ENCODE measurements around the gene OR6J1.
"Not testable (repeated sequence)": the region's sequence is repeated elsewhere in the genome, so short reads cannot be mapped to it uniquely, and the experiment has no call there.

Gene OR6J1

GRCh38 chr14:22597771-22598098 lies 46.4 kb downstream of the OR6J1 start:
- Mint-ChIP-seq H3K27ac (ENCODE audit: low read depth) (peak overlapping the region; percentile 94), H3K27me3 (peaks cover 9% of the 10 kb centered on the region), H3K36me3 (ENCODE audit: insufficient read depth) (peaks cover 2% of the 10 kb centered on the region), H3K4me3 (peak overlapping the region; percentile 98), H3K9me3 (no peaks in the 10 kb centered on the region), H3K4me1 (peaks cover 36% of the 10 kb centered on the region)
- DNase-seq (ENCODE audit: low spot score in 2 of 2) (no peak), ATAC-seq (replicated peaks; ENCODE audit: extremely low read depth, poor library complexity, severe bottlenecking) (no peak)

GRCh38 chr14:22597265-22597664 lies 46.9 kb downstream of the OR6J1 start:
- Mint-ChIP-seq H3K27ac (ENCODE audit: low read depth) (peak overlapping the region; percentile 94), H3K36me3 (ENCODE audit: insufficient read depth) (peaks cover 2% of the 10 kb centered on the region), H3K4me1 (peaks cover 36% of the 10 kb centered on the region), H3K4me3 (peak overlapping the region; percentile 98), H3K27me3 (peaks cover 9% of the 10 kb centered on the region), H3K9me3 (no peaks in the 10 kb centered on the region)
- ATAC-seq (replicated peaks; ENCODE audit: extremely low read depth, poor library complexity, severe bottlenecking), result no peak
- no peak for DNase-seq (ENCODE audit: low spot score in 2 of 2)

- peaks cover 9% of the 10 kb centered on the region for H3K27me3 Mint-ChIP-seq
- no peak overlapping the region for H3K27ac Mint-ChIP-seq (ENCODE audit: low read depth)
- peaks cover 30% of the 10 kb centered on the region for H3K4me1 Mint-ChIP-seq
- H3K36me3 Mint-ChIP-seq (ENCODE audit: insufficient read depth), result peaks cover 2% of the 10 kb centered on the region
- H3K9me3 Mint-ChIP-seq, result no peaks in the 10 kb centered on the region
- DNase-seq (ENCODE audit: low spot score in 2 of 2) (no peak), ATAC-seq (replicated peaks; ENCODE audit: extremely low read depth, poor library complexity, severe bottlenecking) (no peak)
- H3K4me3 Mint-ChIP-seq, result no peak overlapping the region
These were observed 47.7 kb downstream of the OR6J1 start for GRCh38 chr14:22596354-22596879.

GRCh38 chr14:22594156-22594716 lies 49.9 kb downstream of the OR6J1 start:
- H3K4me3 Mint-ChIP-seq, result no peak overlapping the region
- H3K4me1 Mint-ChIP-seq, result peaks cover 26% of the 10 kb centered on the region
- H3K27me3 Mint-ChIP-seq, result peaks cover 9% of the 10 kb centered on the region
- peaks cover 8% of the 10 kb centered on the region for H3K36me3 Mint-ChIP-seq (ENCODE audit: insufficient read depth)
- no peak overlapping the region for H3K27ac Mint-ChIP-seq (ENCODE audit: low read depth)
- ATAC-seq (replicated peaks; ENCODE audit: extremely low read depth, poor library complexity, severe bottlenecking), result no peak
- no peak for DNase-seq (ENCODE audit: low spot score in 2 of 2)
- no peaks in the 10 kb centered on the region for H3K9me3 Mint-ChIP-seq

- ATAC-seq (replicated peaks; ENCODE audit: extremely low read depth, poor library complexity, severe bottlenecking) (no peak), DNase-seq (ENCODE audit: low spot score in 2 of 2) (no peak)
- peaks cover 21% of the 10 kb centered on the region for H3K4me1 Mint-ChIP-seq
- H3K36me3 Mint-ChIP-seq (ENCODE audit: insufficient read depth), result peaks cover 14% of the 10 kb centered on the region
- H3K27ac Mint-ChIP-seq (ENCODE audit: low read depth), result no peak overlapping the region
- no peak overlapping the region for H3K4me3 Mint-ChIP-seq
- no peaks in the 10 kb centered on the region for H3K9me3 Mint-ChIP-seq
- H3K27me3 Mint-ChIP-seq, result peaks cover 9% of the 10 kb centered on the region
These were observed 50.6 kb downstream of the OR6J1 start for GRCh38 chr14:22593601-22594000.

- ATAC-seq (replicated peaks; ENCODE audit: extremely low read depth, poor library complexity, severe bottlenecking) (no peak), DNase-seq (ENCODE audit: low spot score in 2 of 2) (no peak)
- Mint-ChIP-seq H3K4me1 (peaks cover 21% of the 10 kb centered on the region), H3K27ac (ENCODE audit: low read depth) (no peak overlapping the region), H3K27me3 (peaks cover 9% of the 10 kb centered on the region), H3K36me3 (ENCODE audit: insufficient read depth) (peaks cover 18% of the 10 kb centered on the region), H3K9me3 (no peaks in the 10 kb centered on the region), H3K4me3 (no peak overlapping the region)
These were observed 51.0 kb downstream of the OR6J1 start for GRCh38 chr14:22593189-22593588.

- Mint-ChIP-seq H3K9me3 (no peaks in the 10 kb centered on the region), H3K27me3 (no peaks in the 10 kb centered on the region), H3K27ac (ENCODE audit: low read depth) (peak within 1 kb of the TSS; percentile 97), H3K4me1 (peaks cover 46% of the 10 kb centered on the region), H3K4me3 (peak within 1 kb of the TSS; percentile 89), H3K36me3 (ENCODE audit: insufficient read depth) (peaks cover 32% of the 10 kb centered on the region)
- peak; percentile 100 for DNase-seq (ENCODE audit: low spot score in 2 of 2)
- ATAC-seq (replicated peaks; ENCODE audit: extremely low read depth, poor library complexity, severe bottlenecking), result peak; percentile 98
These were observed 54.9 kb downstream of the OR6J1 start, which contains the start of gene DAD1 for GRCh38 chr14:22589096-22589839. TSS of gene DAD1 (minus strand) at chr14:22589224. CDS start at chr14:22589157, 67 bp downstream.

GRCh38 chr14:22588526-22589095 lies 55.5 kb downstream of the OR6J1 start:
- H3K9me3 Mint-ChIP-seq, result no peaks in the 10 kb centered on the region
- H3K4me3 Mint-ChIP-seq, result peak overlapping the region; percentile 89
- H3K4me1 Mint-ChIP-seq, result peaks cover 53% of the 10 kb centered on the region
- H3K36me3 Mint-ChIP-seq (ENCODE audit: insufficient read depth), result peaks cover 32% of the 10 kb centered on the region
- H3K27ac Mint-ChIP-seq (ENCODE audit: low read depth), result peak overlapping the region; percentile 97
- ATAC-seq (replicated peaks; ENCODE audit: extremely low read depth, poor library complexity, severe bottlenecking) (no peak), DNase-seq (ENCODE audit: low spot score in 2 of 2) (no peak)
- H3K27me3 Mint-ChIP-seq, result no peaks in the 10 kb centered on the region

- H3K27ac Mint-ChIP-seq (ENCODE audit: low read depth), result peak overlapping the region; percentile 97
- H3K36me3 Mint-ChIP-seq (ENCODE audit: insufficient read depth), result peaks cover 32% of the 10 kb centered on the region
- peaks cover 60% of the 10 kb centered on the region for H3K4me1 Mint-ChIP-seq
- DNase-seq (ENCODE audit: low spot score in 2 of 2); H3K9me3 Mint-ChIP-seq; ATAC-seq (replicated peaks; ENCODE audit: extremely low read depth, poor library complexity, severe bottlenecking); H3K27me3 Mint-ChIP-seq: not testable (repeated sequence)
- H3K4me3 Mint-ChIP-seq, result peak overlapping the region; percentile 89
These were observed 56.3 kb downstream of the OR6J1 start for GRCh38 chr14:22587677-22588422.

GRCh38 chr14:22587247-22587646 lies 56.9 kb downstream of the OR6J1 start:
- Mint-ChIP-seq H3K4me1 (peaks cover 62% of the 10 kb centered on the region), H3K36me3 (ENCODE audit: insufficient read depth) (peaks cover 32% of the 10 kb centered on the region)

GRCh38 chr14:22583994-22584393 lies 60.2 kb downstream of the OR6J1 start:
- H3K27ac Mint-ChIP-seq (ENCODE audit: low read depth), result peak overlapping the region; percentile 49
- H3K36me3 Mint-ChIP-seq (ENCODE audit: insufficient read depth), result peaks cover 29% of the 10 kb centered on the region
- ATAC-seq (replicated peaks; ENCODE audit: extremely low read depth, poor library complexity, severe bottlenecking) (no peak), DNase-seq (ENCODE audit: low spot score in 2 of 2) (no peak)
- H3K27me3 Mint-ChIP-seq, result no peaks in the 10 kb centered on the region
- H3K4me3 Mint-ChIP-seq, result no peak overlapping the region
- no peaks in the 10 kb centered on the region for H3K9me3 Mint-ChIP-seq
- peaks cover 65% of the 10 kb centered on the region for H3K4me1 Mint-ChIP-seq

More at GRCh38 chr14:22587247-22587646, 56.9 kb downstream of the OR6J1 start:
- peak overlapping the region; percentile 89 for H3K4me3 Mint-ChIP-seq
- no peak for DNase-seq (ENCODE audit: low spot score in 2 of 2)
- H3K27ac Mint-ChIP-seq (ENCODE audit: low read depth), result peak overlapping the region; percentile 36
- no peaks in the 10 kb centered on the region for H3K27me3 Mint-ChIP-seq
- ATAC-seq (replicated peaks; ENCODE audit: extremely low read depth, poor library complexity, severe bottlenecking), result no peak
- H3K9me3 Mint-ChIP-seq, result no peaks in the 10 kb centered on the region

Measured in central memory CD8-positive, alpha-beta T cell (primary cell).